KBM-7 (cell line): ENCODE measurements around the gene ST6GAL1.
"Not testable (repeated sequence)": the region's sequence is repeated elsewhere in the genome, so short reads cannot be mapped to it uniquely, and the experiment has no call there.

ENCODE experiments used
- DNase-seq: peaks from one replicate; pipeline ENCODE4 v3.0.0-alpha.2; 2015
- in situ Hi-C: fragments of 300-500 bp; cut with MboI; formaldehyde crosslinking; loops from 2 replicates; pipeline ENCODE4 v1.14.3; 2020; ENCODE audit warnings: low sequenced_read_pairs, low pct_unique_long_range_greater_than_20kb, mixed read lengths

Gene ST6GAL1

GRCh38 chr3:186962445-186962844, 32.1 kb downstream of the ST6GAL1 start:
- in situ Hi-C loops: no loop called here
- no peak for DNase-seq

- in situ Hi-C loops: no loop called here
- DNase-seq: no peak
Observed at GRCh38 chr3:186963636-186964035, 33.3 kb downstream of the ST6GAL1 start.

- in situ Hi-C loops: no loop called here
- DNase-seq: no peak
Observed at GRCh38 chr3:186964071-186964470, 33.7 kb downstream of the ST6GAL1 start.

- in situ Hi-C loops: no loop called here
- no peak for DNase-seq
Observed at GRCh38 chr3:186964616-186965015, 34.3 kb downstream of the ST6GAL1 start.

GRCh38 chr3:186965141-186965879, 35.0 kb downstream of the ST6GAL1 start:
- no peak for DNase-seq
- in situ Hi-C loops: no loop called here

GRCh38 chr3:186966406-186966805, 36.1 kb downstream of the ST6GAL1 start:
- in situ Hi-C loops: no loop called here
- DNase-seq: no peak

GRCh38 chr3:186967236-186967635, 36.9 kb downstream of the ST6GAL1 start:
- DNase-seq, in situ Hi-C loops: not testable (repeated sequence)

- DNase-seq: peak; percentile 94
- in situ Hi-C loops: no loop called here
Observed at GRCh38 chr3:186967686-186968085, 37.4 kb downstream of the ST6GAL1 start.

GRCh38 chr3:186969607-186970006, 39.3 kb downstream of the ST6GAL1 start:
- no peak for DNase-seq
- in situ Hi-C loops: no loop called here

- not testable (repeated sequence) for DNase-seq
Observed at GRCh38 chr3:186971106-186971505, 40.8 kb downstream of the ST6GAL1 start.

GRCh38 chr3:186971578-186971977, 41.3 kb downstream of the ST6GAL1 start:
- in situ Hi-C loops: no loop called here
- no peak for DNase-seq

More at GRCh38 chr3:186971106-186971505, 40.8 kb downstream of the ST6GAL1 start:
- in situ Hi-C loops: not testable (repeated sequence)

GRCh38 chr3:186973702-186974101, 43.4 kb downstream of the ST6GAL1 start:
- DNase-seq: no peak
- in situ Hi-C loops: no loop called here

- no peak for DNase-seq
- in situ Hi-C loops: no loop called here
Observed at GRCh38 chr3:186974824-186975313, 44.5 kb downstream of the ST6GAL1 start.

GRCh38 chr3:186975726-186976125, 45.4 kb downstream of the ST6GAL1 start:
- DNase-seq: no peak
- in situ Hi-C loops: no loop called here

GRCh38 chr3:186976837-186977750, 46.8 kb downstream of the ST6GAL1 start:
- in situ Hi-C loops: no loop called here
- DNase-seq: no peak

GRCh38 chr3:186978712-186979111, 48.4 kb downstream of the ST6GAL1 start:
- no peak for DNase-seq
- in situ Hi-C loops: no loop called here

GRCh38 chr3:186979852-186980251, 49.5 kb downstream of the ST6GAL1 start:
- in situ Hi-C loops: no loop called here
- no peak for DNase-seq

- no peak for DNase-seq
- in situ Hi-C loops: no loop called here
Observed at GRCh38 chr3:186980989-186981388, 50.7 kb downstream of the ST6GAL1 start.

- in situ Hi-C loops: no loop called here
- no peak for DNase-seq
Observed at GRCh38 chr3:186983659-186984058, 53.3 kb downstream of the ST6GAL1 start.

- no peak for DNase-seq
- in situ Hi-C loops: no loop called here
Observed at GRCh38 chr3:186984064-186984463, 53.7 kb downstream of the ST6GAL1 start.
